Hepatocyte (in vitro differentiated cells): ENCODE measurements around the gene FGF8. TPM values are rescaled to one million over a fixed set of nuclear protein-coding genes. Genes with fewer than 3 reads are reported as not detected.

Experiments
- DNase-seq: peaks from one replicate; pipeline ENCODE4 v3.0.0-alpha.2; 2016; ENCODE audit warnings: low spot score
- H2AFZ ChIP-seq: fragments of 200-600 bp; sonication (generic); 2 replicates; pipeline ENCODE4 v1.6.0; 2016; ENCODE audit warnings: antibody characterized with exemption, mild to moderate bottlenecking
- H3K27ac ChIP-seq: fragments of 200-600 bp; sonication (generic); 2 replicates; pipeline ENCODE4 v1.5.1; 2016; ENCODE audit warnings: mild to moderate bottlenecking
- H3K27me3 ChIP-seq: fragments of 200-600 bp; sonication (generic); 2 replicates; pipeline ENCODE4 v1.6.1; 2016
- H3K36me3 ChIP-seq: fragments of 200-600 bp; sonication (generic); replicated peaks from 2 replicates; pipeline ENCODE4 v1.5.1; 2016; ENCODE audit warnings: low read depth; ENCODE audit not compliant: insufficient read depth
- H3K4me1 ChIP-seq: fragments of 200-600 bp; sonication (generic); 2 replicates; pipeline ENCODE4 v1.5.1; 2016; ENCODE audit warnings: mild to moderate bottlenecking, moderate library complexity; ENCODE audit not compliant: insufficient read depth
- H3K4me2 ChIP-seq: fragments of 200-600 bp; sonication (generic); 2 replicates; pipeline ENCODE4 v1.6.0; 2016
- H3K4me3 ChIP-seq: fragments of 200-600 bp; sonication (generic); 2 replicates; pipeline ENCODE4 v1.5.1; 2016; ENCODE audit warnings: mild to moderate bottlenecking
- H3K79me2 ChIP-seq: fragments of 200-600 bp; sonication (generic); 2 replicates; pipeline ENCODE4 v1.6.0; 2017; ENCODE audit warnings: mild to moderate bottlenecking
- H3K9me2 ChIP-seq: fragments of 200-600 bp; sonication (generic); replicated peaks from 2 replicates; pipeline ENCODE4 v1.6.0; 2017; ENCODE audit warnings: mild to moderate bottlenecking; ENCODE audit not compliant: insufficient read depth
- H3K9me3 ChIP-seq: fragments of 200-600 bp; sonication (generic); 2 replicates; pipeline ENCODE4 v1.5.1; 2016; ENCODE audit warnings: low read depth, mild to moderate bottlenecking
- H4K20me1 ChIP-seq: fragments of 200-600 bp; sonication (generic); 2 replicates; pipeline ENCODE4 v1.6.0; 2016; ENCODE audit warnings: mild to moderate bottlenecking; ENCODE audit not compliant: insufficient read depth, poor library complexity, severe bottlenecking
- CTCF ChIP-seq: fragments of 200-600 bp; sonication (generic); IDR thresholded peaks from 2 replicates; pipeline ENCODE4 v1.5.1; 2016; ENCODE audit warnings: antibody characterized with exemption, mild to moderate bottlenecking; ENCODE audit not compliant: poor library complexity
- EZH2 ChIP-seq: fragments of 200-600 bp; sonication (generic); IDR thresholded peaks from 2 replicates; pipeline ENCODE4 v1.6.1; 2016; ENCODE audit warnings: antibody characterized with exemption, mild to moderate bottlenecking, borderline replicate concordance
- EZH2phosphoT487 ChIP-seq: fragments of 200-600 bp; sonication (generic); IDR thresholded peaks from one replicate; pipeline ENCODE4 v1.6.1; 2018; ENCODE audit warnings: antibody characterized with exemption, mild to moderate bottlenecking, low read depth, moderate library complexity; ENCODE audit not compliant: unreplicated experiment, severe bottlenecking
- WGBS: methylation state at CpG from one replicate; pipeline ENCODE4 v1.1.6; 2016; ENCODE audit warnings: low lambda C conversion rate; ENCODE audit errors: missing lambda C conversion rate; 5-methylcytosine and 5-hydroxymethylcytosine counted together
- polyA plus RNA-seq: library from polyadenylated mRNA; unstranded; fragments of >200 nt; fragmentation: Nextera tagmentation; extraction: Ambion mirVana; gene quantifications from 2 replicates; pipeline ENCODE4 v1.2.1, GENCODE V29; 2016
- total RNA-seq: library from RNA; depleted of rRNA; stranded (reverse); fragments of >200 nt; gene quantifications from 2 replicates; pipeline ENCODE4 v1.2.3, GENCODE V29; 2014

The FGF8 gene
- total and polyA plus RNA-seq, 2 experiments from 2014 or later = not detected

DNA sequence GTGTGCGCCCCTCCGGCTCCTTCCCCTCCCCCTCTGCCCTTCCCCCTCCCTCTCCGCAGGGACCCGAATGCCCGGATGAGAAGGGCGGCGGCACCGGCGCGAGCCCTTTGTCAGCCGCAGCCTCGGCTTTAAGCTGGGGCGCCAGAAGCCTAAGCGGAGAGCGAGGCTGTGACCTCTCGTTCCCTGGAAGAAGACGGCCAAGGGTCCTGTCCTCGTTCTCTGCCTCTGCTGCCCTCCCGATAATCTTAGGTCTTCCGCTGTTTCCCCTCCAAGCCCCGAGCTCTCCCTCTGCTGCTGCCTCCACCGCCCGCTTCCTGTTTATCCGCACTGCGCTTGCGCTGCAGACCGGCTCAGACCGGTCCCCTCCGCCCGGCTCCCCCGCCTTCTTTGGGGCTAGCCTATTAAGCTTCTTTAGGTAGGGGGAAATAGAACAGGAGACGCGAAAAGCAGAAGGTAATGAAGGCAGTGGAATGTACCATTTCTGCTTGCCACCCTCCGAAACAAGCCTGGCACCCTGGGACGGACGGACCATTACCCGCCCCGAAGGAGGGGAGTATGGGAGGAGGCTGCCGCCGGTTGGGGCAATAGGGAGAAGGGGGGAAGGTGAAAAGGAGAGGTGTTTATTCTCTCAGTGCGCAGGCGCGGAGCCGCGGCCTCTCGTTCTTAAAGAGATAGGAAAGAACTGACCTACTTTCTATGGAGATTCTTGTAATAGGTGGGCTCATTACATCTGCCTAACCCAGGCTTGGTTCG lies 42.4 kb upstream of the FGF8 start, which contains the start of gene OGA:
TSS of gene OGA (minus strand) at position 326 of the 753 bp plus-strand sequence. CDS start 422 bp downstream, outside the sequence.
- peak; percentile 100 for DNase-seq
- peaks cover 20% of the 10 kb centered on the region for H3K4me1 ChIP-seq
- H3K27me3 ChIP-seq = no peaks in the 10 kb centered on the region
- peak within 1 kb of the TSS; percentile 91 for H3K4me2 ChIP-seq
- no peaks in the 10 kb centered on the region for H3K9me3 ChIP-seq
- no peaks in the 10 kb centered on the region for H3K9me2 ChIP-seq
- H3K27ac ChIP-seq = peak within 1 kb of the TSS; percentile 94
- peak within 1 kb of the TSS; percentile 82 for H3K4me3 ChIP-seq
- TF ChIP-seq EZH2 (no peak), CTCF (no peak), EZH2phosphoT487 (no peak)
- H3K36me3 ChIP-seq = no peaks in the 10 kb centered on the region
- H3K79me2 ChIP-seq = peaks cover 53% of the 10 kb centered on the region
- under 1% methylated on average over 43 of the region's 47 CpGs for WGBS
- peaks cover 46% of the 10 kb centered on the region for H4K20me1 ChIP-seq
- H2AFZ ChIP-seq = peak within 1 kb of the TSS; percentile 61

- peak overlapping the region; percentile 91 for H3K4me2 ChIP-seq
- no peaks in the 10 kb centered on the region for H3K9me2 ChIP-seq
- H2AFZ ChIP-seq = no peak overlapping the region
- no peaks in the 10 kb centered on the region for H3K9me3 ChIP-seq
- no peaks in the 10 kb centered on the region for H3K36me3 ChIP-seq
- peak; percentile 90 for DNase-seq
- peak overlapping the region; percentile 82 for H3K4me3 ChIP-seq
- 1% methylated on average over 33 of the region's 44 CpGs for WGBS
- H3K27ac ChIP-seq = peak overlapping the region; percentile 94
- H4K20me1 ChIP-seq = peaks cover 54% of the 10 kb centered on the region
- no peaks in the 10 kb centered on the region for H3K27me3 ChIP-seq
- TF ChIP-seq EZH2phosphoT487 (no peak), CTCF (no peak), EZH2 (no peak)
- peaks cover 60% of the 10 kb centered on the region for H3K79me2 ChIP-seq
- H3K4me1 ChIP-seq = peaks cover 20% of the 10 kb centered on the region
Observed at GRCh38 chr10:101817337-101818118, 41.6 kb upstream of the FGF8 start.

DNA sequence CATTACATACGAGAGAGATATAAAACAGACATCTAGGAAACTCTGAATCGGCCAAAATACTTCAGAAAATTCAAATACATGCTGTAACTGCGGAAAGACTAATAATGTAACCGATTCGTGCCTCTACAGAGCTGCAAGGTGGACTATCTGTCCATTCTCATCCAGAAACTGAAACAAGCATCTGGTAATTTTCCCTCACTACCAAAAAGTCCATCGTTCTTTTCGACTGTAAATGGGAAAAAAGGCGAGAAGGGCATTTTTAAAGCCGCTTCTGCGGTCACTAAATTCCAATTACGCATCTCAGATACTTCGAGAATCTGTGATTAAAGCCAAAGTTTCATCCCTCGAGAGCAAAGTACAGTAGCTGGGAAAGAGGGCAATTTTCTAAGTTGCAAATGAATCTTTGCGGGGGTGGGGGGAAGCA lies 41.0 kb upstream of the FGF8 start:
- no peaks in the 10 kb centered on the region for H3K36me3 ChIP-seq

More for the DNA sequence above, 41.0 kb upstream of the FGF8 start:
- TF ChIP-seq EZH2 (no peak), EZH2phosphoT487 (no peak), CTCF (no peak)
- H3K9me2 ChIP-seq = no peaks in the 10 kb centered on the region
- peak overlapping the region; percentile 82 for H3K4me3 ChIP-seq
- H3K27me3 ChIP-seq = no peaks in the 10 kb centered on the region
- no peak overlapping the region for H2AFZ ChIP-seq
- peak overlapping the region; percentile 94 for H3K27ac ChIP-seq
- H3K4me1 ChIP-seq = peaks cover 20% of the 10 kb centered on the region
- 1% methylated on average over 14 of the region's 14 CpGs for WGBS
- H3K9me3 ChIP-seq = no peaks in the 10 kb centered on the region
- peaks cover 60% of the 10 kb centered on the region for H4K20me1 ChIP-seq
- H3K4me2 ChIP-seq = peak overlapping the region; percentile 91
- DNase-seq = no peak
- H3K79me2 ChIP-seq = peaks cover 66% of the 10 kb centered on the region
